GM21515 (cell line): ENCODE results near the gene ISCA2.
A peak's percentile ranks its signal among the peaks of the same experiment; 100 is the strongest.
"Not testable (repeated sequence)": the region's sequence is repeated elsewhere in the genome, so short reads cannot be mapped to it uniquely, and the experiment has no call there.

Source experiments
- ATAC-seq: cut with Tn5 transposase; IDR thresholded peaks from one replicate; pipeline ENCODE4 v1.9.1; 2021; ENCODE audit not compliant: unreplicated experiment

The ISCA2 gene, protein sequence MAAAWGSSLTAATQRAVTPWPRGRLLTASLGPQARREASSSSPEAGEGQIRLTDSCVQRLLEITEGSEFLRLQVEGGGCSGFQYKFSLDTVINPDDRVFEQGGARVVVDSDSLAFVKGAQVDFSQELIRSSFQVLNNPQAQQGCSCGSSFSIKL

DNA sequence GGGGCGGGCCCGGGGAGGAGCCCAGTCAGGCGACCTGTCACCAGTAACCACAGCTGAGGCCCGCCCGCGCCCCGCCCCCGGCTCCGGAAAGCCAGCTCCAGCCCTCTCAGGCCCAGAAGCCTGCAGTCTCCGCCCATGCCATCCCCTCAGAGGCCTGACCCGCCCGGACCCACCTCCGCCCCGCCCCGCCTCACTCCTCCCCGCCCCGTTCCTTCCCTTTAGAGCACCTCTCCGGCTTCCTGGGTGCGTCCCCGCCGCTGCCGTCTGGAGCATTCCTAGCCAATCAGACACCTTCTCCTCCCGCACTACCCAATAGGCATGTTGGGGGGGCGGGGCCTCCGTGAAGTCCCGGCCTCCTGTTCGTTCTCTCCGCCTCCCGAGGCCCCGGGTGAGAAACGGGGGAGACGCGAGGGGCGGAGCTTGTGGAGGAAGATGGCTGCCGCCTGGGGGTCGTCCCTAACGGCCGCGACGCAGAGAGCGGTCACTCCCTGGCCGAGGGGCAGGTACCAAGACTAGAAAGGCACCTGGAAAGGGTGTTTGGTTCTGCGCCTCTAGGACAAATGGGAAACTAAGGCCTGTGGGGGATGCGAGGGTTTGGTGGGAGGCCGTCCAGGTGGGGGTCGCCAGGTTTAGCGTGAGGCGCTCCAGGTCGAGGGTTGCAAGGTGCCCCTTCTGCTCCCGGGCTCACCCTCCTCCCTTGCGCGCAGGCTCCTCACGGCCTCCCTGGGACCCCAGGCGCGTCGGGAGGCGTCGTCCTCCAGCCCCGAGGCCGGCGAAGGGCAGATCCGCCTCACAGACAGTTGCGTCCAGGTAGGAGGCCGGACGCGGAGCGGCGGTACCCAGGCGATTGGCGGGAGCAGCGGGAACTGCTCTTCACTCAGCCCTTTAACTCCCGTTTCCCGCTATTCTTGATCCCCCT is at the start of gene ISCA2:
TSS of gene ISCA2 (plus strand) at position 423 of the 919 bp plus-strand sequence. CDS start at position 433, 10 bp downstream.
- ATAC-seq = peak; percentile 92

DNA sequence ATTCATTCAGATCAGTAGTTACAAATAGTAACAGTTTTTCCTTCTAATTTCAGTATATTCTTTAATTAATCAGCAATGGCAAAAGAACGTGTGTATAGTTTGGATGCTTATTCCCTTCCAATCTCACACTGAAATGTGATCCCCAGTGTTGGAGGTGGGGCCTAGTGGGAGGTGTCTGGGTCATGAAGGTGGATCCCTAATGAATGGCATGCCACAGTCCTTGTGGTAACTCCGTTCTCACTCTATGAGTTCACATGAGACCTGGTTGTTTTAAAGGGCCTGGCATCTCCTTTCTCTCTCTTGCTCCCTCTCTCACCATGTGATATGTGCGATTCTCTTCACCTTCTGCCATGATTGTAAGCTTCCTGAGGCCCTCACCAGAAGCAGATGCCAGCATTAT is 48.7 kb upstream of the ISCA2 start:
- ATAC-seq = no peak

DNA sequence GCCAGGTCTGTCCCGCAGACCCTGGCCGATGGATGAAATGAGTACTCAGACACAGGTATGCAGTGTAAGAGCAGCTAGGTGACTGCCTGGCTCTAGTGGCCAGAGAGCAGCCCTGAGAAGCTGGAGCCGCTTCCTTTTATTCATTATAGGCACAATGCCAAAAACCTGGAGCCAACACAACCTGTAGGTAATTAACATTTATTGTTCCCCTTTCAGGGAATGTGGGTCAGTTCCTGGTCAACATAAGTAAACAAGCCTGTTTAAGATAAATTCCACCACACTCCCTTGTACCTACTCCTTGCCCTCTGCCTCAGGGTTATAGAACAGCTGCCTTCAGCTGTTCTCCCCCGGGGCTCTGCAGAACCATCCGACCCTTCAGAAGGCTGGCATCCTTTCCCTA is 39.2 kb upstream of the ISCA2 start:
- not testable (repeated sequence) for ATAC-seq

DNA sequence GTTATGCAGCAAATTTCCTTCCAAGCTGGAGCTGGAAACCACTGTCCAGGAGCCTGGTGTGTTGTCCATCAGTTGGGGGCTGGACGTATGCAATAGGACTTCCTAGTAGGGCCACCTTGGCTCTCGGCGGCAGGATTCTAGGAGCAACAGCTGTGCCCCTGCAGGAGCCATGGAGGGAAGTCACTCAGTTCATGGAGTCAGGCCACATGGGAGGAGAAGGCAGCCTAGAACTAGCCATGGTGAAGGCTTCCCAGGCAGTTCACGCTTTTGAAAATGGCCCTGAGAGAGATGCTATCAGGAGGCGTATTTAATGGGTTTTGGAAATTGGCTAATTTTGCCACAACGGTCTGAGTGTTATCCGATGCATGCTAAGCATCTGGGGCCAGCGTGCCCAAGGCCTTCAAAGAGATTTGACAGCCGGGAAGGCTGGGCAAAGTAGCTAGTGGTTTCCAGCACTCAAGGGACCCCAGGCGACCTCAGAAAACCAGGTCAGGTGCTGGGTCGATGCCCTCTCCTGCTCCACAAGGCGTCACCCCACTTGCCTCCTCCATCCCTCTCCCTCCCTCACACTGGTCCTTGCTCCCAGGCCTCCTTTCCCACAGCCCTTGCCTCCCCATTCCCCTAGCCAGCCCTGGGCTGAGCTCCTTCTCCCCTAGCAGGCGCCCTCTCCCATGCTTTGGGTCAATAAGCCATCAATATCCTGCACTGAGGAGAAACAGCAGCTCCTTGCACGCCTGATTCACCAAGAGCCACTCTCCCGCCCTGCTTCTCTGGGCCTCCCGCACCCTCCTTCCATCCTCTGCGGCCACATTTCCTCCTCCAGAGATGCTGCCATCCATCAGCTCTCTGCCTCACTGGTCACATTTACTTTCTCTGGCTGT is 36.6 kb upstream of the ISCA2 start:
- ATAC-seq = no peak

DNA sequence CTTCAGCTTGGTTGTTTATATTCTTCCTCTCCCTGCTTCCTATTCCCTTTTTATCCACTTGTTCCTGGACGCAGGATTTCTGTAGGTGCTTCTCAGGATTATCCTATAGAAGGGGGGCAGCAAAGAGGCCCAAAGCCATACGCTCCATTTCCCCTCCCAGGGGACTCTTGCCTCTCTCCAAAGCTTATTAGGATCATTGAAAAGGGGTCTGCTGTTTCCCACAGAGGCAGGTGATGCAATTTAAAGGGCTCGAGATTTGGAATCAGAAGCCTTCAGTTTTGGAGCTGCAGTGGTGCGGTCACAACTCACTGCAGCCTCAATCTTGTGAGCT is 36.0 kb upstream of the ISCA2 start:
- ATAC-seq = no peak

DNA sequence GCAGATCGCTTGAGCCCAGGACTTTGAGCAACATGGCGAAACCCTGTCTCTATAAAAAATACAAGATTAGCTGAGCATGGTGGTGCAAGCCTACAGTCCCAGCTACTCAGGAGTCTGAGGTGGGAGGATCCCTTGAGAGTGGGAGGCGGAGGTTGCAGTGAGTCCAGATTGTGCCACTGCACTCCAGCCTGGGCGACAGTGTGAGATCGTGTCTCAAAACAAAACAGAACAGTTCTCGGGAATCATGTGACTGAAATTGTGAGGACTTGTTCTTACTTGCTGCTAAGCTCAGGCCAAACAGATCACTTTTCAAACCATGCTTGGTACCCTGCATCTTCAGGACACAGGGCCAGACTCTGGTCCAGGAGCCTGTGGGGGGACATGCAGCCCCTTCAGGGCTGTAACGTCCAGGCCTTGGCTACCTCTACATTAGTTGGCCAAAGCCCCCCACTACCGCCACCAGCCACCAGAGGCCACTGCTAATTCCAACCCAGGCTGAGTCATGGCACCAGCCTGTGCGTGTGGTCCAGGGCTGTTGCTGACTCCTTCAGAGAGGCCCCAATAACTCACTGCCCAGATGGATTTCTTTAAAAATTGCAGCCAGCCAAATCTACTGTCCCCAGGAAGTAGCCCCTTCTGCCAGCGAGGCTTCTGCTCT is 34.1 kb upstream of the ISCA2 start:
- ATAC-seq = no peak

DNA sequence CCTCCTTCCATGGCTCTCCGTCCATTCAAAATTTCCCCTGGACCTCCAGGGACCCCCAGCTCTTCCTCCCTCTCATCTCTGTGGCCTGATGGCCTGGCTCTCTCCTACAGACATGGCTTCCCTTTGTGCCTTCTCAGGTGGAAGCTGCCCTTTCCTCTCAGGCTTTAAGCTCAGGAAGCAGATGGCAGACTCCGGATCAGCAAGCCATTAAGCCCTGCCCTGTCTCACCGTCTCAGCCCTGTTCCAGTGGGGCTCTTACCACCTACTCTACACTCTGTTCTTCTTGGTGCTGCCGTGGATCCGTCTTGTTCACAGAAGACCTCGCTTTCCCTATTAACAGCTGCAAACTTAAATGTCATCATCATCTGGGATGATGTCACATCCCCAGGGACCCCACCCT is 33.6 kb upstream of the ISCA2 start:
- no peak for ATAC-seq

DNA sequence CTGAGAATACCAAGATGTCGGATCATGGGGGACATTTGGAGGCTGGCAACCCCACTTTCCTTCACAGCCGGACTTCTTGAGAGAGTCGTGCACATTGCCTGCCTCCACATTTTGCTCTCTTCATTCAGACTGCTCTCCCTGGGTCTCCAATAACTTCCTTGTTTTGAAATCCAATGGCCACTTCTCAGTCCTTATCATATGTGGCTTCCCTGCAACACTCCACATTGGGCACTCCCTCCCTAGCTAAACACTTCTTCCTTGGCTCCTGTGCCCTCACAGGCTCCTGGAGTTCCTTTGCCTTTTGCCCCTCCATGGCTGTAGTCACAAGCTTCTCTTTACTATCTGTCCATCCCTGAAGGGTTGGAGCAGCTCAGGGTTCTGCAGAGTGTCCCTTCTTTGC is 30.6 kb upstream of the ISCA2 start:
- ATAC-seq = no peak

DNA sequence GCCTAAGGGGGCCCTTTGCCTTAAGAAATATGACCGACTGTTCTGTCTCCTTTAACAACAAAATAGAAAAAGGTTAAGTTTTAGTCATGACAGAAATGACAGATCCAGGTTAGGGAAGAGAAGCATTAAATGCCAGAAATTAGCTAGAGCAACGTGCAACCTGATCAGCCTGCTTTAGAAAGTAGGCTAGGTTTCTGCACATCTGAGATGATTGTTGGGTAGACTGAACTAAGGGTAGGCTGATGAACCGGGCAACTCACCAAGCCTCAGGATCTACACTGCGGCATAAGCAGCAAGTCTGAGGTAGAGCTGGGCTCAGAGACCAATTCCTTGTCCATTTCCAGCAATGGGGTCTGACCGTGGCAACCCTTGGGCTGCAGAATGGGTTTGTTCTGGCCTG is 29.9 kb upstream of the ISCA2 start:
- no peak for ATAC-seq

DNA sequence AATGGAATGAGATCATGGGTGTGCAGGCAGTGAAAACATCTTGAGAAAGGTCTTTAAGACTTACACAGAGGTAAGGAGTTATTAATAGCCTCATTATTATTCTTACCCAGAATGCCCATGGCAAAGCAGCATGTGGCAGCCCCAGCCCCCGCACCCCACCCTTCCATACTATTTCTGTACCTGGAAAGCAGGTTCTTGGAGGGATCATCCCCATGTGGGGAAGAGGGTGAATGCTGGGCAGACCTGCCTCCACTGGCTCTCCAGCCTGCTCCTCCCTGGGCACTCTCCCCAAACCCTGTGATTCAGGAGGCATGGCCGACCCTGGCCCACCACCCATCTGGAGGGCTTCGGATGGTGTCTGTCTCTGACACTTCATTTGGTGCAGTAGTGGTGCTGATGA is 28.8 kb upstream of the ISCA2 start:
- ATAC-seq = no peak

DNA sequence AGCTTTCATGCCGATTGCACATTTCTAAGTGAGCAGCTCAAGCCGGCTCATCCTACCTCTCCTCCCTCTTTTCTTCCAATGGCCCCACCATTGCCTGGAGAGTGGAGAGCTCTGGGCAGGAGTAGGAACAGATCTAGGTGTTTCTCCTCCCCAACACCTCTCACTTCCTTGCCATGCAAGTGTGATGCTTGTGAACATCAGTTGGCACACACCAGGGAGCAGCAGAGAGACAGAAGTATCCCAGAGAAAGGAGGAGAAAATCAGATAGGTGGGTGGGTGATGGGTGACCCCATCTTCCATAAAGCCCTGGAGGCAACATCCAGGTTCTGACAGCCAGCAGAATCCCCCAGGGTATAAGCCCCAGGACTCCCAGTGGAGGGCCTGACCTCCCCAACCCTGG is 28.2 kb upstream of the ISCA2 start:
- no peak for ATAC-seq

DNA sequence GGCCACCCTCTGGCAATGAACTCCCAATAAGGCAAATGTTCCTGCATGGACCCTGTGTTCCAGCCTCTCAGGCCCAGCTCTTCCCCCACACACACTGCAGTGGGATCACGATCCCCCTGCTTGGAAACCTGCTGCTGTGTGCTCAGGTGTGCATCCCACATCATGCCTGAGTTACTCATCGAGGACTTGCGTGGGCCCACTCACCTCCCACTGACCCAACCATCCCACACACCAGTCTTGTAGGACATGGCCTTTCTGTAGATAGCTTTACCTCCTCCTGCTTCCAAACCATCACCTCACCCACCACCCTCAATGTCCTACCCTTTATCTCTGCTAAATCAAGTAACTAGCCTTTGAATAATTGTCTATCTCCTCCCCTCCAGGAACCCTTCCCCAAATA is 25.1 kb upstream of the ISCA2 start:
- ATAC-seq = no peak

DNA sequence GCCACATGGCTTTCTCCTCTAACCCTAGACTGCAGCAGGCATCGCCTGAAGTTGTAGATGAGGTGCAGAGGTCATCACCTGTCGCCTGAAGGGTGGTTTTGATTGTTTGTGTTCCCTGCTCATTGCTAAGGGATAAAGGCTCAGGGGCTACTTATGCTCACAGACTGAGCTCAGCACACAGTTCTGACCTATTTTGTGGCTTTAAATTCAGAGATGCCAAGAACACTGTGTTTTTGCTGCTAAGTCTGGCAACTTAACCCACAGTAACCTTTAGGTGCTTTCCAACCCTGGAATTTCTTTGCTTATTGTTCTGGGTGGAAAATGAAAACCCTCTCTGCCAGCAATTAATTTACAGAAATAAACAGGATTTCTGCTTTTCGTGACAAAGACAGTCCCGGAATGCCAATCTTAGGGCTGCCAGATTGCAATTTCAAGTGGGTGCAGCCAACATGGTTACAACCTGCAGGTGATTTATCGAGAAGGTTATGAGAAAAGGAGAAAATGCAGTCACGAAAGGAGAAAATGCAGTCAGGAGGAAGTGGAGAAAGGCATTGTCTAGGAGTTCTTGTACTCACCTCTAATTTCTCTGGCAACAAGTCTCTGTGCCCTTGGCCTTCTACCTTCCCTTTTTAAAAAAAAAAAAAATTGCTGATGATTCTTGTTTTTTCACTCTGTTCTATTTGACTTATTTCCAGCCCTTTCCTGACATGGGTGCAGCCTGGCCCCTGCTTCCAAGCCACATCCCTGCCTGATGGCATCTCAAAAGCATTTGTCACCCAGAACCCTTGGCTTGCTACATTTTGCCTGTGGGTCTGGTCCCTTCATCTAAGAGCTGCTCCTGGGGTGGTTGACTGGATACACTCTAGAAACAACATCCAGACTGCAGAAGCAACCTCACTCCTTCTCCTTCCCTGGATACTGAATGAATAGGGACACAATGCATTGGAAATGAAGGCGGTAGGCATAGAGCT is 23.7 kb upstream of the ISCA2 start:
- ATAC-seq = no peak

DNA sequence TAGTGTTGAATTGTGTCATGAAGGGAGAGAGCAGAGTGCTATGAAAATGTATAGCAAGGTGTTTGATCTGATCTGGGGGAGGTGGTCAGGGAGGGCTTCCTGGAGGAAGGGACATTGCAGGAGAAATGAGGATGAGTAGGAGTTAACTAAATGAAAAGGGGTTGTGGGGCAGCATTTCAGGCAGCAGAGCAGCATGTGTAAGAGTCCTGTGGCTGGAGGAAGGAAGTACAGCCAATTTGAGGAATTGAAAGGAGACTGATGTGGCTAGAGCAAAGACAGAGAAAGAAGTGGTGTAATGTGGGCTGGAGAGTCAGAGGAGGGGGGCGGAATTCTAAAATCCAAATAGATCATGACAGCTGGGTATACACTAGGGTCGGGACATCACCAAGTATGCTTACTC is 21.0 kb upstream of the ISCA2 start:
- no peak for ATAC-seq

DNA sequence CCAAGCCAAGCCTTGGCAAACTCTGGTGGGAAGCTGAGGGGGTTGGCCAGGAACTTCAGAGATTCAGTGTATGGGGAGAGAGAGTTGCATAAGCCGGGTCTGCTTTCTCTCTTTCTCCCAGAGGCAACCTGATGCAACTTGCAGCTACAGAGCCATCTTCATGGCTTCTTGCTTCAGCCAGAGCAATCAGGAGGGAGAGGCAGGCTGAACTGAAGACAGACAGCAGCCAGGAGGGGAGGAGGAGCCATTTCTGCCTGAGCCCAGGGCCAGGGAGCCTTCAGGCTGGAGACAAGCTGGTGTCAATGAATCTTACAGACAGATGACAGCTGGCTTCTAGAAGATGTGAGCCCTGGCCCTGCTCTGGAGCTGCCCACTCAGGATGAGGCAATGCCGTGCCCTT is 19.2 kb upstream of the ISCA2 start:
- ATAC-seq = no peak

DNA sequence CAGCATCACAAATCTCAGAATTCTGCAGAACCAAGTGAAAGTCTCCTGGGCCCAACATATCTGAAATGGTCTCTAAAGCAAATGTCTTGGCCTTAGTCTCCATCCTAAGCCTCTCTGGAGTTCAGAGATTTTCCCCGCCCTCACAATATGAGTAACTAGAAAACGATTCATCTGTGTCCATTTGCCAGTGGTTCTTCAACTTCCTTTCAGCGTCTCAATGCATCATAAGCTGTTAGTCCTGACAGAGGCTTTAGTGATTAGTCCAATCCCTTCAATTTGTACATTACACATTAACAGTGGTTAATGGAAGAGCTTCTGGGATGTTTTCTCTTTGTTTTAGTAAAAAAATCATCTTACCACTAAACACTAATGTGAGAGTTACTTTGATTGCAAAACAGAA is 17.9 kb upstream of the ISCA2 start:
- no peak for ATAC-seq

DNA sequence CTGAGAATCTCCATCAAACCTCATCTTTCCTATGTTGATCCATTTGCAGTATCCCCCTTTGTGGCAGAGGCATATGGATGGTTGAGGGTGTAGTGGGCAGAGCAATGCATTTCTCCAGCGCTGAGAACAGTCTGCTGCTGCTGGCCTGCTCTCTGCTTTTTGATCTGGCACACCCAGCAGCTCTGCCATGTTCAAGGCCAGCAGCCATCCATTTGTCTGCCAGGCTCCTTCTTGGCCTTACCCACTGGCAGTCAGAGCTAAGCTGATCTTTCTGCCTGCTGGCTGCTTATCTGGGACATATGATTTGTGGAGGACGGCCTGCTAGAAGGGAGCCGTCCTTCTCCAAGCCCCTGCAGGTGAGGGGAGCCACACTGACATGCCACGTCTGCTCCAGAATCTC is 17.5 kb upstream of the ISCA2 start:
- no peak for ATAC-seq

DNA sequence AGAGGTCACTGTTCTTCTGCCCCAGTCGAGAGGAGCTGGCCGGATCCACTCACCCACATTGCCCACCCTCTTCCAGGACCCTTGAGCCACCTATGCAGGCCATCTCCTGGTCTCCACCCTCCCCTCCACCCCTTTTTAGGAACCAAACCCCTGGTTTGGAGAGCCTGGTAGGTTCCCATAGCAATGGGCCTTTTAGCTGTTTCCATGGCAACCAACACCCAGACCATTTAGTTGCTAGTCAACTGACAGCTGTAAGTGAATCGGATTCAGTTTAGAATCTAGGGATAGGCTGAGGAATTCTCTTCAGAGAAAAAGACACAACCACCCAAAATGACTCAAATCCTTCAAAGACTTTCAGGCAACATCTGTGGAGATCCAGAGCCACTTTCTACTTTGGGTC is 17.0 kb upstream of the ISCA2 start:
- ATAC-seq = no peak

DNA sequence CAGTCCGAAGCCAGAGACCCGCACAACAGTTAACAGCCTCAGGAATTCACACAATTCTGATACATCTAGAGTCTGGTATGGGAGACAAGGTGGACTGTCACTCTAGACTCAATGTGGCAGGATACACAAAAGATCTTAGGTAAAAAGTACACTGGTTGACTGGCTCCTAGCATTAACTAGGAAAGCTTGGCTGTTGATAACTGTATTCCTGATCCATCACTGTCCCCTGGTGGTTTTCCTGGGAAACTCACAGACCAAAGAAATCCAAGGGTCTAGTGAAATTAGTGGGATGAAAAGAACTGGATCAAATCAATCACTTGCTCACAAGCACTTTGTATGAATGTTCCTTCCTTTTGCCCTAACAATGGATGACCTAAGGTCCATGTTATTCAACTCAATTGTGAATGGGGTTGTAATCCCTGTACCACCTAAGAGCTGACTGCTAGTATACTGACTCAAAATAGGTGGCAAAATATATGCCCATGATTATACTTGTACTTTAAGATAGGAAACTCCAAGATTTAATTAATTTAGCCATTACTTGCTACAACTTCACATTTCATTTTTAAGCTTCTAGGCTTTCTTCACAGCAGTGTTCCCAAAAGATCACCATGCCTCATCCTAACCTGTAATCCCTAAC is 14.4 kb upstream of the ISCA2 start:
- ATAC-seq = no peak

DNA sequence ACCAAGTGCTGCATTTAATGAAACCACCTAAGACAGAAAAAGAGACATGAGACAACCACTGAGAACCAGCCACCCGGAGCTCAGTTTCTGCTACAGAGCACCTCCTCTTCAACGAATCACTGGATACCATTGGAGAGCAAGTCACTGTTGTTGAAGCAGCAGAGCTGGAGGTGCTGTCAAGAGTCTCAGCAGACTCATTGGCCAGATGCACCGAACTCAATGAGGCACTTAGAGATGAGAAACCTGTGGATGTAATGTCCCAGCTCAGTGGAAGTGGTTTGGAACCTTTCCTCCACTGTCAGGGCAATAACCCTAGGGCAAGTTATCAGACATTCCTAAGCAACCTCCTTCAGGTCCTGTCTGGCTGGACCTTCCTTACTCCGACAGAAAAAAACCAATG is 13.5 kb upstream of the ISCA2 start:
- no peak for ATAC-seq
